Loucy (cell line): Measurements from ENCODE around the gene HNRNPF.

ENCODE experiments used
- H2AFZ ChIP-seq: fragments of 200-600 bp; sonication (generic); 2 replicates; pipeline ENCODE4 v1.6.0; 2016; ENCODE audit warnings: antibody characterized with exemption, mild to moderate bottlenecking, low read length, moderate library complexity
- H3F3A ChIP-seq: fragments of 200-600 bp; 2 replicates; pipeline ENCODE4 v1.6.0; 2016; ENCODE audit warnings: antibody characterized with exemption, low read depth, mild to moderate bottlenecking
- H3K27me3 ChIP-seq: fragments of 200-600 bp; sonication (generic); 2 replicates; pipeline ENCODE4 v1.6.1; 2014; ENCODE audit warnings: low read length, mild to moderate bottlenecking; ENCODE audit not compliant: insufficient read depth, poor library complexity, severe bottlenecking
- H3K36me3 ChIP-seq: fragments of 200-600 bp; sonication (generic); 2 replicates; pipeline ENCODE4 v1.6.1; 2016; ENCODE audit warnings: low read length; ENCODE audit not compliant: insufficient read depth
- H3K4me1 ChIP-seq: fragments of 200-600 bp; sonication (generic); 2 replicates; pipeline ENCODE4 v1.5.1; 2014; ENCODE audit warnings: low read length, mild to moderate bottlenecking; ENCODE audit not compliant: insufficient read depth, poor library complexity, severe bottlenecking
- H3K4me2 ChIP-seq: fragments of 200-600 bp; sonication (generic); 2 replicates; pipeline ENCODE4 v1.6.0; 2014; ENCODE audit warnings: antibody characterized with exemption, low read length, low read depth, mild to moderate bottlenecking; ENCODE audit not compliant: poor library complexity, severe bottlenecking
- H3K4me3 ChIP-seq: fragments of 200-600 bp; sonication (generic); 2 replicates; pipeline ENCODE4 v1.5.1; 2014; ENCODE audit warnings: low read length, mild to moderate bottlenecking, mixed read lengths; ENCODE audit not compliant: poor library complexity, severe bottlenecking
- H3K79me2 ChIP-seq: fragments of 200-600 bp; sonication (generic); 2 replicates; pipeline ENCODE4 v1.6.1; 2014; ENCODE audit warnings: low read length; ENCODE audit not compliant: insufficient read depth
- H3K9ac ChIP-seq: fragments of 200-600 bp; sonication (generic); 2 replicates; pipeline ENCODE4 v1.6.0; 2014; ENCODE audit warnings: mild to moderate bottlenecking, low read depth, low read length, moderate library complexity; ENCODE audit not compliant: poor library complexity, severe bottlenecking
- H3K9me2 ChIP-seq: fragments of 200-600 bp; sonication (generic); replicated peaks from 2 replicates; pipeline ENCODE4 v1.6.1; 2016; ENCODE audit warnings: low read depth, low read length, mixed read lengths
- H3K9me3 ChIP-seq: fragments of 200-600 bp; sonication (generic); 2 replicates; pipeline ENCODE4 v1.6.1; 2014; ENCODE audit warnings: mild to moderate bottlenecking, antibody characterized with exemption, low read length, low read depth; ENCODE audit not compliant: insufficient read depth
- H4K20me1 ChIP-seq: fragments of 200-600 bp; sonication (generic); 2 replicates; pipeline ENCODE4 v1.6.0; 2014; ENCODE audit warnings: antibody characterized with exemption, low read length, mild to moderate bottlenecking; ENCODE audit not compliant: insufficient read depth, poor library complexity, severe bottlenecking
- EZH2phosphoT487 ChIP-seq: fragments of 200-600 bp; IDR thresholded peaks from 2 replicates; pipeline ENCODE4 v1.6.1; 2018; ENCODE audit warnings: antibody characterized with exemption, mild to moderate bottlenecking, moderate library complexity, borderline replicate concordance
- TF ChIP-seq, protein P1 (sequence below): fragments of 200-600 bp; sonication (generic); conservative IDR thresholded peaks from 2 replicates; pipeline ENCODE4 v1.5.1; 2014; ENCODE audit warnings: mild to moderate bottlenecking, antibody characterized with exemption, low read length

The HNRNPF gene

DNA sequence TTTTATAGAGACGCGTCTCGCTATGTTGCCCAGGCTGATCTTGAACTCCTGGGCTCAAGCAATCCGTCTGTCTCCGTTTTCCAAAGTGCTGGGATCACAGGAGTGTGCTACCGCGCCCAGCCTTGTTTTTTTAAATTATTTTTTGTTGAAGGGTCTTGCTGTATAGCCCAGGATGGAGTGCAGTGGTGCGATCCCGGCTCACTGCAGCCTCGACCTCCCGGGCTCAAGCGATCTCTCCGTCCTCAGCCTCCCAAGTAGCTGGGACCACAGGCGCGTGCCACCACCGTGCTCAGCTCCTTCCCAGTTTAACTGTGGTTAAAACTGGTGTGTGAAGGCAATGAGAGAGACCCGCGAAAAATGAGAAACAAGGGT is 11.0 kb upstream of the HNRNPF start:
- Histone ChIP-seq H3K27me3 (no peaks in the 10 kb centered on the region), H3K9ac (peak overlapping the region; percentile 92), H3K4me3 (peak overlapping the region; percentile 86), H3K9me2 (no peaks in the 10 kb centered on the region), H3K9me3 (no peaks in the 10 kb centered on the region), H3K79me2 (peaks cover 3% of the 10 kb centered on the region; the same call in 1 of the 2 replicates), H4K20me1 (no peaks in the 10 kb centered on the region), H3K4me1 (peaks cover 52% of the 10 kb centered on the region), H3K4me2 (peak overlapping the region; percentile 88), H3K36me3 (no peaks in the 10 kb centered on the region), H2AFZ (no peak overlapping the region), H3F3A (peaks cover 37% of the 10 kb centered on the region)
- TF ChIP-seq EZH2phosphoT487, result no peak
- TF ChIP-seq, protein P1, sequence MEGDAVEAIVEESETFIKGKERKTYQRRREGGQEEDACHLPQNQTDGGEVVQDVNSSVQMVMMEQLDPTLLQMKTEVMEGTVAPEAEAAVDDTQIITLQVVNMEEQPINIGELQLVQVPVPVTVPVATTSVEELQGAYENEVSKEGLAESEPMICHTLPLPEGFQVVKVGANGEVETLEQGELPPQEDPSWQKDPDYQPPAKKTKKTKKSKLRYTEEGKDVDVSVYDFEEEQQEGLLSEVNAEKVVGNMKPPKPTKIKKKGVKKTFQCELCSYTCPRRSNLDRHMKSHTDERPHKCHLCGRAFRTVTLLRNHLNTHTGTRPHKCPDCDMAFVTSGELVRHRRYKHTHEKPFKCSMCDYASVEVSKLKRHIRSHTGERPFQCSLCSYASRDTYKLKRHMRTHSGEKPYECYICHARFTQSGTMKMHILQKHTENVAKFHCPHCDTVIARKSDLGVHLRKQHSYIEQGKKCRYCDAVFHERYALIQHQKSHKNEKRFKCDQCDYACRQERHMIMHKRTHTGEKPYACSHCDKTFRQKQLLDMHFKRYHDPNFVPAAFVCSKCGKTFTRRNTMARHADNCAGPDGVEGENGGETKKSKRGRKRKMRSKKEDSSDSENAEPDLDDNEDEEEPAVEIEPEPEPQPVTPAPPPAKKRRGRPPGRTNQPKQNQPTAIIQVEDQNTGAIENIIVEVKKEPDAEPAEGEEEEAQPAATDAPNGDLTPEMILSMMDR, result no peak

DNA sequence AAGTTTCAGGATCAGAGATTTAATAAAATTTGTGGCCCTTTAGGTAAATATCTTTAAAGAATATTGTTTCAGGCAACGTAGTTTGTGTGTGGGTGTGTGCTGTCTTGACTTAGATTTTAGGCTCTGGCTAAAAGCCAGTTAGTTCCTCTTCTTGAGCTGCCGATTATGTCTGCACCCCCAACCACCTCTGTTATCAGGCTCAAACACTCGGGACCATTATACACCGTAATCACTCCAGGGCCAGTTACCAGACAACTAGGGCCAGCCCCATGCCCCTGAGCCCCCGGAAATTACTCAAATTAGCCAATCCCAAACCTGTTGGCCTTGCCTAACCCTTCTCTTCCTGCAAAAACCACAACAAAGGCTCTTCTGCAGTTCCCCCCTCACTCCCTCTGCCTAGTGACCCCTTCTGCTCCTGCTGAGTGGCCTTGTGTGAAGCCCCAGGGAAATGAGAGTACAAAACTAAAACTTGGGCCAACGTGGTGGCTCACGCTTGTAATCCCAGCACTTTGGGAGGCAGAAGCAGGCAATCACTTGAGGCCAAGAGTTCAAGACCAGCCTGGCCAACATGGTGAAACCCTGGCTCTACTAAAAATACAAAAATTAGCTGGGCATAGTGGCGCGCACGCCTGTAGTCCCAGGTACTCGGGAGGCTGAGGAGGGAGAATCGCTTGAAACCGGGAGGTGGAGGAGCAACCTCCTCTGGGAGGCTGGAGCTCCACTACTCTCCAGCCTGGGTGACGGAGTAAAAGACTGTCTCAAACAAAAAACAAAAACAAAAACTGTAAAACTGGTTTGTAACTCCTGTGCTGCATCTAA is 9.2 kb upstream of the HNRNPF start:
- no peak for TF ChIP-seq EZH2phosphoT487
- TF ChIP-seq, protein P1, result no peak
- H3F3A ChIP-seq, result peaks cover 37% of the 10 kb centered on the region
- H3K4me1 ChIP-seq, result peaks cover 55% of the 10 kb centered on the region
- peak overlapping the region; percentile 64 for H3K4me3 ChIP-seq
- no peaks in the 10 kb centered on the region for H3K9me2 ChIP-seq
- H3K27me3 ChIP-seq, result no peaks in the 10 kb centered on the region
- no peaks in the 10 kb centered on the region for H4K20me1 ChIP-seq
- H3K9me3 ChIP-seq, result no peaks in the 10 kb centered on the region
- H3K36me3 ChIP-seq, result no peaks in the 10 kb centered on the region
- H2AFZ ChIP-seq, result no peak overlapping the region; the same call in 1 of the 2 replicates
- H3K4me2 ChIP-seq, result peak overlapping the region; percentile 78
- peak overlapping the region; percentile 81 for H3K9ac ChIP-seq
- H3K79me2 ChIP-seq, result peaks cover 3% of the 10 kb centered on the region; the same call in 1 of the 2 replicates

DNA sequence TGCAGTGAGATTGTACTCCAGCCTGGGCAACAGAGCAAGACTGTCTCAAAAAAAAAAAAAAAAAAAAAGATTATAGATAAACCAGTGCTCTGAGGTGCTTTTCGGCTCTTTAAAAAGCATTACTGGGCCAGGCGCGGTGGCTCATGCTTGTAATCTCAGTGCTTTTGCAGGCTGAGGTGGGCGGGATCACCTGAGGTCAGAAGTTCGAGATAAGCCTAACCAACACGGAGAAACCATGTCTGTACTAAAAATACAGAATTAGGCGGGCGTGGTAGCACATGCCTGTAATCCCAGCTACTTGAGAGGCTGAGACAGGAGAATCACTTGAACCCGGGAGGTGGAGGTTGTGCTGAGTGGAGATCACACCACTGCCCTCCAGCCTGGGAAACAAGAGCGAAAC is 6.6 kb upstream of the HNRNPF start:
- no peaks in the 10 kb centered on the region for H3K9me3 ChIP-seq
- no peaks in the 10 kb centered on the region for H3K9me2 ChIP-seq
- no peak overlapping the region for H3K4me3 ChIP-seq
- no peaks in the 10 kb centered on the region for H3K27me3 ChIP-seq
- peaks cover 44% of the 10 kb centered on the region for H3K4me1 ChIP-seq
- no peaks in the 10 kb centered on the region for H4K20me1 ChIP-seq
- peaks cover 3% of the 10 kb centered on the region for H3K79me2 ChIP-seq
- no peak overlapping the region for H3K9ac ChIP-seq
- no peak for TF ChIP-seq EZH2phosphoT487
- TF ChIP-seq, protein P1, result no peak
- peaks cover 25% of the 10 kb centered on the region for H3F3A ChIP-seq
- H3K4me2 ChIP-seq, result no peak overlapping the region
- no peaks in the 10 kb centered on the region for H3K36me3 ChIP-seq
- H2AFZ ChIP-seq, result no peak overlapping the region
